AG04449 (cell line): Measurements from ENCODE around the gene ALOX12B.

Source experiments
- CTCF ChIA-PET: fragments of 350-600 bp; formaldehyde crosslinking; extraction: SDS; loops from one replicate; lab custom pipeline; 2021; ENCODE audit warnings: antibody characterized with exemption; lab: Yijun Ruan, JAX
- POLR2A ChIA-PET: fragments of 400-600, 350-600 bp; formaldehyde crosslinking; extraction: SDS; loops from one replicate; lab custom pipeline; 2020; ENCODE audit warnings: antibody characterized with exemption, inconsistent platforms; lab: Yijun Ruan, JAX
- DNase-seq: peaks from one replicate; pipeline ENCODE4 v3.0.0-alpha.2; 2010; ENCODE audit warnings: low read depth, low spot score
- H3K4me3 ChIP-seq: 2 replicates; pipeline ENCODE4 v1.5.1; 2011; ENCODE audit warnings: low read depth, mild to moderate bottlenecking, control low read depth, low read length
- TF ChIP-seq, protein P1 (sequence below): IDR thresholded peaks from one replicate; pipeline ENCODE4 v1.5.1; 2011; ENCODE audit warnings: mild to moderate bottlenecking, moderate library complexity, low read length, control low read depth, inconsistent platforms; ENCODE audit not compliant: insufficient read depth; ENCODE audit errors: missing control alignments

The ALOX12B gene

GRCh38 chr17:8095361-8095760 lies 7.8 kb upstream of the ALOX12B start:
- ChIA-PET CTCF (interaction anchor here (0.9 to 10.8 kb wide), 12 partner anchors 9 to 204 kb away, joined by 3 to 244 read pairs (median 6); partner anchors contain the start of gene ALOXE3), POLR2A (no interaction called here)
- DNase-seq: no peak
- TF ChIP-seq, protein P1, sequence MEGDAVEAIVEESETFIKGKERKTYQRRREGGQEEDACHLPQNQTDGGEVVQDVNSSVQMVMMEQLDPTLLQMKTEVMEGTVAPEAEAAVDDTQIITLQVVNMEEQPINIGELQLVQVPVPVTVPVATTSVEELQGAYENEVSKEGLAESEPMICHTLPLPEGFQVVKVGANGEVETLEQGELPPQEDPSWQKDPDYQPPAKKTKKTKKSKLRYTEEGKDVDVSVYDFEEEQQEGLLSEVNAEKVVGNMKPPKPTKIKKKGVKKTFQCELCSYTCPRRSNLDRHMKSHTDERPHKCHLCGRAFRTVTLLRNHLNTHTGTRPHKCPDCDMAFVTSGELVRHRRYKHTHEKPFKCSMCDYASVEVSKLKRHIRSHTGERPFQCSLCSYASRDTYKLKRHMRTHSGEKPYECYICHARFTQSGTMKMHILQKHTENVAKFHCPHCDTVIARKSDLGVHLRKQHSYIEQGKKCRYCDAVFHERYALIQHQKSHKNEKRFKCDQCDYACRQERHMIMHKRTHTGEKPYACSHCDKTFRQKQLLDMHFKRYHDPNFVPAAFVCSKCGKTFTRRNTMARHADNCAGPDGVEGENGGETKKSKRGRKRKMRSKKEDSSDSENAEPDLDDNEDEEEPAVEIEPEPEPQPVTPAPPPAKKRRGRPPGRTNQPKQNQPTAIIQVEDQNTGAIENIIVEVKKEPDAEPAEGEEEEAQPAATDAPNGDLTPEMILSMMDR: no peak
- H3K4me3 ChIP-seq: no peak overlapping the region

GRCh38 chr17:8091033-8091687 lies 3.6 kb upstream of the ALOX12B start:
- no peak overlapping the region for H3K4me3 ChIP-seq
- TF ChIP-seq, protein P1: no peak
- ChIA-PET CTCF (interaction anchor here (0.8 to 17.0 kb wide), 11 partner anchors 8 to 695 kb away, joined by 3 to 244 read pairs (median 10); partner anchors contain the start of gene ALOXE3), POLR2A (interaction anchor here (0.6 kb wide), 1 partner anchor 12 kb away, joined by 3 read pairs; no protein-coding TSS in a partner anchor)
- DNase-seq: no peak

GRCh38 chr17:8089728-8090127 lies 2.2 kb upstream of the ALOX12B start:
- DNase-seq: no peak
- POLR2A ChIA-PET: no interaction called here
- H3K4me3 ChIP-seq: no peak overlapping the region
- CTCF ChIA-PET: interaction anchor here (1.8 to 17.0 kb wide), 5 partner anchors 13 to 29 kb away, joined by 10 to 244 read pairs (median 168); partner anchors contain the start of gene ALOXE3
- TF ChIP-seq, protein P1: no peak

DNA sequence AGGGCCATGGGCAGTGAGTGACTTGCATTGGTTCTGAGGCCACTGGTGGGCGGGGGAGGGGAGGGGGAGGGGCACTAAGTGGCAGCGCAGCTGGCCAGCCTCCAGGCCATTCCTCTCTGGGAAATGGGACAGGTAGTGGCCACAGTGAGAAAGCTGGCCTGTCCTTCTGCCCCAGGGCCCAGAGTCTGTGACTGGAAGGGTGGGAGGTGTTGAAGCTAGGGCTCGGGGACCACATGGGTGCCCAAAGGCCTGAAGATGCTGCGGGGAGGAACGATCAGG lies 375 bp upstream of the ALOX12B start:
- ChIA-PET CTCF (interaction anchor here (1.4 to 17.0 kb wide), 5 partner anchors 11 to 30 kb away, joined by 4 to 244 read pairs (median 168); partner anchors contain the start of gene ALOXE3), POLR2A (no interaction called here)
- H3K4me3 ChIP-seq: no peak overlapping the region
- TF ChIP-seq, protein P1: no peak
- DNase-seq: no peak

GRCh38 chr17:8084250-8084649 lies 3.3 kb downstream of the ALOX12B start:
- TF ChIP-seq, protein P1: no peak
- ChIA-PET CTCF (interaction anchor here (1.8 to 17.0 kb wide), 7 partner anchors 9 to 34 kb away, joined by 7 to 216 read pairs (median 20); partner anchors contain the start of gene ALOXE3), POLR2A (no interaction called here)

DNA sequence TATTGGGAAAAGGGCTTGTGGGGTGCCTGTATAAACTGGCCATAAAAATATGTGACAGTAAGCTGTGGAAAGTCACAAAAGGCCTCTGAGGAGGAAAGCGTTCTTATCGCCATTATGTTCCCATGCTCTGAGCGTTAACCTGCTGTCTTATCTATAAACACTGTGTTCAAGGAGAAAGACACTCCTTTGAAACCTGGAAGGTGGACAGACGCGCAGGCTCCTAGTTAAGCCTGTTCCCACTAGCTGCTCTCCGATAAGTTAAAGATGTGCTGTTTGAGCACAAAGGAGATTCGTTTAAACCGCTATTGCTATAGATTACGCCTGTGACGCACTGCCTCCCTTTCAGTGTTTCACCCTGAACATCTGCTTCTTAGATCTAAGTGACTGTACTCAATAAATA lies 5.2 kb downstream of the ALOX12B start:
- H3K4me3 ChIP-seq: no peak overlapping the region
- TF ChIP-seq, protein P1: no peak
- CTCF ChIA-PET: interaction anchor here (1.3 to 17.0 kb wide), 9 partner anchors 8 to 41 kb away, joined by 3 to 216 read pairs (median 10); partner anchors contain the start of gene ALOXE3
- POLR2A ChIA-PET: no interaction called here
- no peak for DNase-seq

More at GRCh38 chr17:8084250-8084649, 3.3 kb downstream of the ALOX12B start:
- DNase-seq: no peak
- H3K4me3 ChIP-seq: no peak overlapping the region
